ENCODE measurements around the gene PDILT.
"Not testable (repeated sequence)": the region's sequence is repeated elsewhere in the genome, so short reads cannot be mapped to it uniquely, and the experiment has no call there.

The PDILT gene

DNA sequence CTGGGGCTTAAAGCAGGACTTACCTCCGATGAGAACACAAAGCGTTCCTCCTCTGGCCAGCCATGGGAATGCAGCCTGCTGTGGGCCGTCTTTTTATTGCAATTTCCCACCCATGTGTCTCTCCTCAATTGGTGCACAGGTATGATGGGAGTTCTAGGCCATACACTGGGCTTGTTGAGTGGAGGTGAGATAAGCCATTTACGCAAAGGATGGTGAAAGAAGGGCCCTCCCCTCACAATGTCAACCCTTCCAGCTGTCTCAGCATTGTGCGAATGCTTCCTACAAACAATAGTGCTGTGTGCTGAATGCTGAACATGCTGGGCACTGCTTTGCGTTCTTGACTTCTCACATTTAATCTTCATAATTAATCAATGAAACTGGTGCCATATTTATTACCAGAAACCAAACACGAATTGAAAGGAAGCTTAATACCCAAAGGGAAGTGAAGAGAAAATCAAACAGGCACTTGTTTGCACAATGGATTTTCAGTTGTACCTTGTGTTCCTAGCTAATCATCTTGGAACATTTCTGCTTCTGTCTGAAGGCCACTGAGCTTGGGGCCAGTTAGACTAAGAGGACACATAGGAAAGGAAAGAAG lies 77.0 kb downstream of the PDILT start, which contains the start of gene GP2:
Gene GP2, minus strand, starts transcription at position 70 of the 598 bp plus-strand sequence. CDS start 1,082 bp downstream, outside the sequence.
- FAIRE-seq (no peak), DNase-seq (ENCODE audit: extremely low spot score, insufficient read length, low read depth) (no peak)

- FAIRE-seq: no peak
- no peak for DNase-seq (ENCODE audit: extremely low spot score, insufficient read length, low read depth)
Observed at GRCh38 chr16:20326321-20326720, 78.2 kb downstream of the PDILT start.

GRCh38 chr16:20325005-20325404 lies 79.5 kb downstream of the PDILT start:
- FAIRE-seq (no peak), DNase-seq (ENCODE audit: extremely low spot score, insufficient read length, low read depth) (no peak)

DNA sequence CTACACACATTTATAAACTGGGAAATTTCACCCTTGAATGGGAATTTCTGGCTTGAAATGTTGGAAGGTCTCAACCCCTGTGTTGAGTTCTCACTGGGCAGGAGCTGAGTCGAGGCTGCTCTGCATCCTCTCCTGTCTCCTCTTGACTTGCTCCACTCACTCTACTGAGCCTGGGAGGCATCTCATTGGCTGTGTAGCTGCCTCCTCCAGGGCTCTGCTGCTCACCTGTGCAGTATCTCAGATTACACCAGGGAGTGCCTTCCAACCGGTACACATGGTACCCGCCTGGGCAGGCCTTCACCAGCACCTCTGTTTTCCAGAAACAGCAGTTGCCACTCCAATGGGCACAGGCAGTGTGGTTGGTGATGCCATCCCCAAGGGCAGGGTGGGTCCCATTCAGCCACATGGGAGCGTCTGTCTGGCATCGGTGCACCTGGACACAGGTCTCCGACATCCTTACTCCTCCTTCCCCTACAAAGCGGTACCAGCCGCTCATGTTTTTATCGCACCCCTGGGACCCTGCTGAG lies 80.9 kb downstream of the PDILT start:
- DNase-seq (ENCODE audit: extremely low spot score, insufficient read length, low read depth): no peak
- FAIRE-seq: no peak

DNA sequence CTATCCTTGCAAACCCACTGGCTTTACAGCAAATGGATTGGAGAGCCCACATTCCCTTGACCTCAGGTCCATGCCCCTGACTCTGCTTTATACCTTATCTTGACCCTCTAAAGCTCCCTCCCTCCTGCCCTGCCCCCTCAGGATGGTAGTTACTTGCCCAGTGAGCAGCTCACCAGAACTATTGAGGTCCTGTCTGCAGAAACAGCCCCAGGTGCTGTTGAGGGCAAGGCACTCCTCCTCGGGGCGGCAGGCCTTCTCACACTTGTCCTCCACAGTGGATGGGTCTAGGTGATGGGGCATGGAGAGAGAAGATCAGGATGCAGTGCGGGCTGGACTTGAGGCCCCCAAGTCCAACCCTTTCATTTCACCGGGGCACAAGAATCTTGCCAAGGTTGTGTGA lies 81.8 kb downstream of the PDILT start:
- DNase-seq (ENCODE audit: extremely low spot score, insufficient read length, low read depth) (no peak), FAIRE-seq (no peak)

GRCh38 chr16:20321671-20322070 lies 82.9 kb downstream of the PDILT start:
- DNase-seq (ENCODE audit: extremely low spot score, insufficient read length, low read depth) (no peak), FAIRE-seq (no peak)

- DNase-seq (ENCODE audit: extremely low spot score, insufficient read length, low read depth); FAIRE-seq: not testable (repeated sequence)
Observed at GRCh38 chr16:20321051-20321450, 83.5 kb downstream of the PDILT start.

- DNase-seq (ENCODE audit: extremely low spot score, insufficient read length, low read depth) (no peak), FAIRE-seq (no peak)
Observed at GRCh38 chr16:20320592-20320991, 83.9 kb downstream of the PDILT start.

- FAIRE-seq: no peak
Observed at GRCh38 chr16:20320178-20320577, 84.4 kb downstream of the PDILT start.

GRCh38 chr16:20319406-20319805 lies 85.1 kb downstream of the PDILT start:
- no peak for DNase-seq (ENCODE audit: extremely low spot score, insufficient read length, low read depth)
- no peak for FAIRE-seq

More at GRCh38 chr16:20320178-20320577, 84.4 kb downstream of the PDILT start:
- DNase-seq (ENCODE audit: extremely low spot score, insufficient read length, low read depth): no peak

DNA sequence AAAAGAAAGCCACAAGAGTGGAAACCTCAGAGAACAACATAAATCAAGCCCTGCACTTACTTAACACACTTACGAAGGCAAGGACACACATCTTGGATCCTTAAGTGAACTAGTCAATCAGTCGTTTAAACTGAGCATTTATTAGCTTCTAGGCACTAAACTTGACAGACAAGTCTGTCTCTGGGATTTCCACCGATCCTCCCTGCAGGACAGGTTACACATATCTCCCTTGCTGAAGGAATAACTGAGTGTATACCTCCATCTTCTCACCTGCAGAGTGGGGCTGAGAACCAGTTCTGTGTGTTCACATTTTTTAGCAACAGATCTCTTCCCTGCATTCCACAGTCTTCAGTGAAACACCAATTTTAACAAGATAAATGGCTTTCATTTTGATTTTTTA lies 86.1 kb downstream of the PDILT start:
- no peak for FAIRE-seq
- DNase-seq (ENCODE audit: extremely low spot score, insufficient read length, low read depth): no peak

- FAIRE-seq (no peak), DNase-seq (ENCODE audit: extremely low spot score, insufficient read length, low read depth) (no peak)
Observed at GRCh38 chr16:20318006-20318405, 86.5 kb downstream of the PDILT start.

- no peak for FAIRE-seq
- DNase-seq (ENCODE audit: extremely low spot score, insufficient read length, low read depth): no peak
Observed at GRCh38 chr16:20317117-20317516, 87.4 kb downstream of the PDILT start.

DNA sequence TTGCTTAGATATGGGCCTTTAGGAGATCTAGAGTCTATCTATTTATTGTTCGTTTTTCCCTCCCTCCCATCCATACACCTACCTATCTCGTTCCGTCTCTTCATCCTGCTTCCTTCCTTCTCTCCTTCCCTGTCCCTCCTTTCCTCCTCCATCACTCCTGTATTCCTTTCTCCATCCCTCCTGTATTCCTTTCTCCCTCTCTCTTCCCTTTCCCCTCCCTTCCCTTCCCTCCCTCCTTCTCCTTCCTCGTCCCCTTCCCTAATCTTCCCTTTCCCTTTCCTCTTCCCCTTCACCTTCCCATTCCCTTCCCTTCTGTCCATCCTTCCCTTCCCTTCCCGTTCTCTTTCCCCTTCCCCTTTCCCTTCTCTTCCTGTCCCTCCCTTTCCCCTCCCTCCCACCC lies 87.8 kb downstream of the PDILT start:
- no peak for DNase-seq (ENCODE audit: extremely low spot score, insufficient read length, low read depth)
- no peak for FAIRE-seq

GRCh38 chr16:20315764-20316163 lies 88.8 kb downstream of the PDILT start:
- FAIRE-seq (no peak), DNase-seq (ENCODE audit: extremely low spot score, insufficient read length, low read depth) (no peak)

GRCh38 chr16:20314575-20314974 lies 90.0 kb downstream of the PDILT start:
- DNase-seq (ENCODE audit: extremely low spot score, insufficient read length, low read depth) (no peak), FAIRE-seq (no peak)

- DNase-seq (ENCODE audit: extremely low spot score, insufficient read length, low read depth) (no peak), FAIRE-seq (no peak)
Observed at GRCh38 chr16:20313741-20314140, 90.8 kb downstream of the PDILT start.

DNA sequence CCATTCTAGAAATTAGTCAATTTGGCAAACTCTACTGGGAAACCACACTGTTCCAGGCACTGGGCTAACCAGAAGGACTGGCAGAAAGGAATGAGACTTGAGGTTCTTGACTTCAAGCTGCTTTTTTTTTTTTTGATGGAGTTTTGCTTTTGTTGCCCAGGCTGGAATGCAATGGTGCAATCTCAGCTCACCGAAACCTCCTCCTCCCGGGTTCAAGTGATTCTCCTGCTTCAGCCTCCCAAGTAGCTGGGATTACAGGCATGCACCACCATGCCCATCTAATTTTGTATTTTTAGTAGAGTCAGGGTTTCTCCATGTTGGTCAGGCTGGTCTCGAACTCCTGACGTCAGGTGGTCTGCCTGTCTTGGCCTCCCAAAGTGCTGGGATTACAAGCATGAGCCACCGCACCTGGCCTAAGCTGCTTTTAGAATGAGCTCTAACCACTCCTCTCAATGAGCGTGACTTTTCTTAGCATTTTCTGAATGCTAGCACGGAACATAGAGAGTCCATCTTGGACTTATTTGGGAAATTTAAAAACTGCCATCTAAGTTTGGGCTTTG lies 91.9 kb downstream of the PDILT start:
- FAIRE-seq: not testable (repeated sequence)

GRCh38 chr16:20311548-20311947 lies 93.0 kb downstream of the PDILT start:
- FAIRE-seq: no peak
- no peak for DNase-seq (ENCODE audit: extremely low spot score, insufficient read length, low read depth)

More for the DNA sequence above, 91.9 kb downstream of the PDILT start:
- DNase-seq (ENCODE audit: extremely low spot score, insufficient read length, low read depth): not testable (repeated sequence)

- no peak for DNase-seq (ENCODE audit: extremely low spot score, insufficient read length, low read depth)
- no peak for FAIRE-seq
Observed at GRCh38 chr16:20310421-20311395, 93.8 kb downstream of the PDILT start.

DNA sequence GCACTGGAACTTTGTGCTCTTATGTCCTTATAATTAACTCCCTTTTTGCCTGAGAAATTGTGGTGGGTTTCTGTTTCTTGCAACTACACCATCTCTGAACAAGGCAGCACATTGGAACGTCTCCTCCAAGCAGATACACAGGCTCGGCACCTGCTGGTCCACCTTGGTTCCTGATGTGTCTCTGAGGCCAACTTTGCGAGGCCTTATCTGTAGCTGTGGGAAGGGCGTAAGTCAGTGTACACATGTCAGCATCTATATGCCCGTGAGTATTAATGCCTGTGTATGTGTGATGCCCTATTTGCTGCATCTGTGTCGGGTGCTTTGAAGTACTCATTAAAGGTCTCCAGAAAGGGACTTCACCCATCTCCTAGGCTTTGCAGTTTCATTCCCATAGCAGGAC lies 94.8 kb downstream of the PDILT start:
- DNase-seq (ENCODE audit: extremely low spot score, insufficient read length, low read depth): no peak

More for the DNA sequence above, 94.8 kb downstream of the PDILT start:
- FAIRE-seq: no peak

All from GM18507 (cell line).